ENCODE data around the gene SLC16A10.

- no peak for TF ChIP-seq CEBPB (IDR thresholded peaks at IDR 0.05)
- no peak for TF ChIP-seq TAF1 (IDR thresholded peaks at IDR 0.05; ENCODE audit: low read depth)
These were observed 86.6 kb downstream of the SLC16A10 start for GRCh38 chr6:111173946-111174345.

Measured in Ishikawa (cell line).